GM23338 (cell line): ENCODE data around the gene ZFPL1. TPM values are rescaled to one million over a fixed set of nuclear protein-coding genes. Genes with fewer than 3 reads are reported as not detected.
A peak's percentile ranks its signal among the peaks of the same experiment; 100 is the strongest.

ENCODE experiments used
- ATAC-seq: fragments of 200-7000 bp; cut with Tn5 transposase; 3 replicates; pipeline ENCODE4 v1.9.1; 2020
- DNase-seq: peaks from one replicate; pipeline ENCODE4 v3.0.0-alpha.2; 2015; ENCODE audit warnings: low spot score
- H2AFZ ChIP-seq: fragments of 200-600 bp; sonication (generic); 2 replicates; pipeline ENCODE4 v1.8.0; 2016; ENCODE audit warnings: antibody characterized with exemption, mild to moderate bottlenecking, moderate library complexity
- H3F3A ChIP-seq: fragments of 200-600 bp; sonication (generic); replicated peaks from 2 replicates; pipeline ENCODE4 v1.8.0; 2017; ENCODE audit warnings: antibody characterized with exemption, mixed run types, low read depth
- H3K27ac ChIP-seq: fragments of 200-600 bp; sonication (generic); 2 replicates; pipeline ENCODE4 v1.6.1; 2016; ENCODE audit warnings: low read depth
- H3K27me3 ChIP-seq: fragments of 200-600 bp; sonication (generic); 2 replicates; pipeline ENCODE4 v1.8.0; 2016; ENCODE audit warnings: mild to moderate bottlenecking, mixed run types, moderate library complexity; ENCODE audit not compliant: insufficient read depth
- H3K36me3 ChIP-seq: fragments of 200-600 bp; sonication (generic); 2 replicates; pipeline ENCODE4 v1.8.0; 2016; ENCODE audit warnings: mild to moderate bottlenecking; ENCODE audit not compliant: insufficient read depth
- H3K4me1 ChIP-seq: fragments of 200-600 bp; sonication (generic); 2 replicates; pipeline ENCODE4 v1.8.0; 2016; ENCODE audit warnings: mild to moderate bottlenecking, moderate library complexity; ENCODE audit not compliant: insufficient read depth
- H3K4me2 ChIP-seq: fragments of 200-600 bp; sonication (generic); 2 replicates; pipeline ENCODE4 v1.7.1; 2017; ENCODE audit warnings: mixed run types
- H3K4me3 ChIP-seq: fragments of 200-600 bp; sonication (generic); 2 replicates; pipeline ENCODE4 v1.6.1; 2016; ENCODE audit warnings: mixed run types
- H3K79me2 ChIP-seq: fragments of 200-600 bp; sonication (generic); replicated peaks from 2 replicates; pipeline ENCODE4 v1.8.0; 2017; ENCODE audit warnings: mild to moderate bottlenecking; ENCODE audit not compliant: insufficient read depth
- H3K9me2 ChIP-seq: fragments of 200-600 bp; sonication (generic); 2 replicates; pipeline ENCODE4 v1.8.0; 2017; ENCODE audit not compliant: insufficient read depth
- H4K20me1 ChIP-seq: fragments of 200-600 bp; sonication (generic); replicated peaks from 2 replicates; pipeline ENCODE4 v1.8.0; 2017; ENCODE audit warnings: mild to moderate bottlenecking; ENCODE audit not compliant: insufficient read depth
- H3K27ac Mint-ChIP-seq: 2 replicates; pipeline ENCODE4 v1.8.0; 2020; ENCODE audit warnings: inconsistent platforms, mild to moderate bottlenecking, moderate library complexity, mixed read lengths
- H3K27me3 Mint-ChIP-seq: 3 replicates; pipeline ENCODE4 v1.8.0; 2022; ENCODE audit warnings: low read depth, mild to moderate bottlenecking, moderate library complexity, mixed read lengths, inconsistent platforms; ENCODE audit not compliant: insufficient read depth, poor library complexity
- H3K36me3 Mint-ChIP-seq: 3 replicates; pipeline ENCODE4 v1.8.0; 2021; ENCODE audit warnings: low read depth, mild to moderate bottlenecking, inconsistent platforms, moderate library complexity, mixed read lengths
- H3K4me1 Mint-ChIP-seq: 3 replicates; pipeline ENCODE4 v1.8.0; 2020; ENCODE audit warnings: mild to moderate bottlenecking, inconsistent platforms, mixed read lengths
- H3K4me3 Mint-ChIP-seq: 3 replicates; pipeline ENCODE4 v1.8.0; 2021; ENCODE audit warnings: moderate library complexity, mild to moderate bottlenecking, inconsistent platforms, mixed read lengths
- H3K9me3 Mint-ChIP-seq: 3 replicates; pipeline ENCODE4 v1.8.0; 2020; ENCODE audit warnings: moderate library complexity, mild to moderate bottlenecking, inconsistent platforms, mixed read lengths
- ETS1 ChIP-seq: IDR thresholded peaks from 2 replicates; pipeline ENCODE4 v1.6.1; 2016; ENCODE audit warnings: antibody characterized with exemption
- EZH2 ChIP-seq: fragments of 200-600 bp; sonication (generic); IDR thresholded peaks from one replicate; pipeline ENCODE4 v1.8.0; 2017; ENCODE audit warnings: antibody characterized with exemption, mild to moderate bottlenecking, low read depth; ENCODE audit not compliant: unreplicated experiment
- JUNB ChIP-seq: IDR thresholded peaks from one replicate; pipeline ENCODE4 v1.6.1; 2016; ENCODE audit warnings: antibody characterized with exemption; ENCODE audit not compliant: unreplicated experiment
- NANOG ChIP-seq: IDR thresholded peaks from 2 replicates; pipeline ENCODE4 v1.6.1; 2016; ENCODE audit warnings: antibody characterized with exemption, borderline replicate concordance
- POLR2AphosphoS5 ChIP-seq: IDR thresholded peaks from 2 replicates; pipeline ENCODE4 v1.6.1; 2016; ENCODE audit warnings: antibody characterized with exemption, low read depth
- REST ChIP-seq: IDR thresholded peaks from one replicate; pipeline ENCODE4 v1.6.1; 2018; ENCODE audit warnings: antibody characterized with exemption; ENCODE audit not compliant: unreplicated experiment
- STAT1 ChIP-seq: IDR thresholded peaks from one replicate; pipeline ENCODE4 v1.6.1; 2016; ENCODE audit warnings: antibody characterized with exemption; ENCODE audit not compliant: unreplicated experiment
- ZNF114 ChIP-seq: fragments of 250-450 bp; sonication (Bioruptor Pico); IDR thresholded peaks from 2 replicates; pipeline ENCODE4 v1.5.0; 2020; ENCODE audit warnings: mild to moderate bottlenecking, moderate library complexity
- ZNF331 ChIP-seq: fragments of 250-450 bp; sonication (Bioruptor Pico); IDR thresholded peaks from 2 replicates; pipeline ENCODE4 v1.5.0; 2020; ENCODE audit warnings: low read depth, mild to moderate bottlenecking, moderate library complexity
- polyA plus RNA-seq: library from polyadenylated mRNA; unstranded; fragments of >200 nt; fragmentation: Nextera tagmentation; extraction: Ambion mirVana; gene quantifications from 2 replicates; pipeline ENCODE4 v1.2.1, GENCODE V29; 2016
- total RNA-seq: library from RNA; depleted of rRNA; stranded (reverse); fragments of >200 nt; shearing (Covaris generic); gene quantifications from 2 replicates; pipeline ENCODE4 v1.2.3, GENCODE V29; 2014
- TF ChIP-seq, protein P1 (sequence below): fragments of 250-450 bp; sonication (Bioruptor Pico); IDR thresholded peaks from 2 replicates; pipeline ENCODE4 v1.5.0; 2020; ENCODE audit warnings: mild to moderate bottlenecking, moderate library complexity

ZFPL1 gene
- total and polyA plus RNA-seq, 2 experiments from 2014 or later = 26.3 to 26.8 TPM

DNA sequence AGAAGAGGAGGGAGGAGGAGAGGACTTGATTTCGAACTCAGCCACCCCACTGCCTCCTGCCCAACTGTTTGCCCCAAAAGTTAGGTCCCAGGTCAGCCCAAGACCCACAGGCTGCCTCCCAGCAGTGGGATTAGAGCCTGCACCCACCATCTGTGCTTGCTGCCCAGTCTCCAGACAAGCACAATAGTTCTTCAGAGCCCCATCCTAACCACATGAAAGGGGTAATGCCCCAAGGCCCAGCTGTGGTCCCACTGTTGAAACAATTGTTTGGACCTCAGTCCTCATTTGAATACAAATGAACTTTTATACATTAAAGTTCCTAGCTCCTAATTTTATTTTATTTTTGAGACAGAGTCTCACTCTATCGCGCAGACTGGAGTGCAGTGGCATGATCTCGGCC is 6.6 kb downstream of the ZFPL1 start:
- TF ChIP-seq EZH2 (no peak), JUNB (no peak), ZNF114 (CRISPR knock-in tag) (no peak)
- Histone ChIP-seq H3K27ac (no peak overlapping the region), H3K4me1 (no peaks in the 10 kb centered on the region), H3F3A (no peaks in the 10 kb centered on the region), H2AFZ (no peak overlapping the region), H3K36me3 (no peaks in the 10 kb centered on the region), H3K9me2 (no peaks in the 10 kb centered on the region), H3K4me2 (no peak overlapping the region), H3K4me3 (no peak overlapping the region), H4K20me1 (no peaks in the 10 kb centered on the region), H3K27me3 (no peaks in the 10 kb centered on the region), H3K79me2 (no peaks in the 10 kb centered on the region)
- no peak for ATAC-seq
- H3K9me3 Mint-ChIP-seq = no peaks in the 10 kb centered on the region
- DNase-seq = no peak
- peaks cover 4% of the 10 kb centered on the region; the same call in 2 of the 3 replicates for H3K36me3 Mint-ChIP-seq
- no peak overlapping the region for H3K4me3 Mint-ChIP-seq
- H3K27ac Mint-ChIP-seq = no peak overlapping the region
- H3K4me1 Mint-ChIP-seq = no peaks in the 10 kb centered on the region
- peaks cover 4% of the 10 kb centered on the region for H3K27me3 Mint-ChIP-seq

GRCh38 chr11:65095427-65095826 is 11.4 kb downstream of the ZFPL1 start:
- H4K20me1 ChIP-seq = no peaks in the 10 kb centered on the region; the same call in 1 of the 2 replicates
- peak overlapping the region; percentile 96 for H3K4me3 ChIP-seq
- no peaks in the 10 kb centered on the region; the same call in 1 of the 2 replicates for H3K36me3 ChIP-seq
- H3K4me2 ChIP-seq = peak overlapping the region; percentile 72; the same call in 1 of the 2 replicates
- Mint-ChIP-seq H3K27me3 (peaks cover 6% of the 10 kb centered on the region), H3K9me3 (no peaks in the 10 kb centered on the region), H3K4me3 (peak overlapping the region; percentile 97), H3K4me1 (peaks cover 2% of the 10 kb centered on the region; the same call in 2 of the 3 replicates), H3K27ac (peak overlapping the region; percentile 99), H3K36me3 (peaks cover 4% of the 10 kb centered on the region; the same call in 2 of the 3 replicates)
- H3F3A ChIP-seq = 0 out of 2 replicates have a peak, but pooled peaks cover 5% of the 10 kb centered on the region
- H2AFZ ChIP-seq = peak overlapping the region; percentile 99
- no peaks in the 10 kb centered on the region for H3K9me2 ChIP-seq
- peaks cover 6% of the 10 kb centered on the region for H3K4me1 ChIP-seq
- no peaks in the 10 kb centered on the region for H3K27me3 ChIP-seq
- no peak for ATAC-seq
- no peak for DNase-seq
- H3K27ac ChIP-seq = peak overlapping the region; percentile 68; the same call in 1 of the 2 replicates
- peaks cover 27% of the 10 kb centered on the region for H3K79me2 ChIP-seq
- TF ChIP-seq NANOG (no peak), STAT1 (no peak), POLR2AphosphoS5 (no peak), ETS1 (no peak), JUNB (no peak), ZNF114 (CRISPR knock-in tag) (no peak), ZNF331 (CRISPR knock-in tag) (no peak), REST (no peak), EZH2 (no peak)
- TF ChIP-seq, protein P1, sequence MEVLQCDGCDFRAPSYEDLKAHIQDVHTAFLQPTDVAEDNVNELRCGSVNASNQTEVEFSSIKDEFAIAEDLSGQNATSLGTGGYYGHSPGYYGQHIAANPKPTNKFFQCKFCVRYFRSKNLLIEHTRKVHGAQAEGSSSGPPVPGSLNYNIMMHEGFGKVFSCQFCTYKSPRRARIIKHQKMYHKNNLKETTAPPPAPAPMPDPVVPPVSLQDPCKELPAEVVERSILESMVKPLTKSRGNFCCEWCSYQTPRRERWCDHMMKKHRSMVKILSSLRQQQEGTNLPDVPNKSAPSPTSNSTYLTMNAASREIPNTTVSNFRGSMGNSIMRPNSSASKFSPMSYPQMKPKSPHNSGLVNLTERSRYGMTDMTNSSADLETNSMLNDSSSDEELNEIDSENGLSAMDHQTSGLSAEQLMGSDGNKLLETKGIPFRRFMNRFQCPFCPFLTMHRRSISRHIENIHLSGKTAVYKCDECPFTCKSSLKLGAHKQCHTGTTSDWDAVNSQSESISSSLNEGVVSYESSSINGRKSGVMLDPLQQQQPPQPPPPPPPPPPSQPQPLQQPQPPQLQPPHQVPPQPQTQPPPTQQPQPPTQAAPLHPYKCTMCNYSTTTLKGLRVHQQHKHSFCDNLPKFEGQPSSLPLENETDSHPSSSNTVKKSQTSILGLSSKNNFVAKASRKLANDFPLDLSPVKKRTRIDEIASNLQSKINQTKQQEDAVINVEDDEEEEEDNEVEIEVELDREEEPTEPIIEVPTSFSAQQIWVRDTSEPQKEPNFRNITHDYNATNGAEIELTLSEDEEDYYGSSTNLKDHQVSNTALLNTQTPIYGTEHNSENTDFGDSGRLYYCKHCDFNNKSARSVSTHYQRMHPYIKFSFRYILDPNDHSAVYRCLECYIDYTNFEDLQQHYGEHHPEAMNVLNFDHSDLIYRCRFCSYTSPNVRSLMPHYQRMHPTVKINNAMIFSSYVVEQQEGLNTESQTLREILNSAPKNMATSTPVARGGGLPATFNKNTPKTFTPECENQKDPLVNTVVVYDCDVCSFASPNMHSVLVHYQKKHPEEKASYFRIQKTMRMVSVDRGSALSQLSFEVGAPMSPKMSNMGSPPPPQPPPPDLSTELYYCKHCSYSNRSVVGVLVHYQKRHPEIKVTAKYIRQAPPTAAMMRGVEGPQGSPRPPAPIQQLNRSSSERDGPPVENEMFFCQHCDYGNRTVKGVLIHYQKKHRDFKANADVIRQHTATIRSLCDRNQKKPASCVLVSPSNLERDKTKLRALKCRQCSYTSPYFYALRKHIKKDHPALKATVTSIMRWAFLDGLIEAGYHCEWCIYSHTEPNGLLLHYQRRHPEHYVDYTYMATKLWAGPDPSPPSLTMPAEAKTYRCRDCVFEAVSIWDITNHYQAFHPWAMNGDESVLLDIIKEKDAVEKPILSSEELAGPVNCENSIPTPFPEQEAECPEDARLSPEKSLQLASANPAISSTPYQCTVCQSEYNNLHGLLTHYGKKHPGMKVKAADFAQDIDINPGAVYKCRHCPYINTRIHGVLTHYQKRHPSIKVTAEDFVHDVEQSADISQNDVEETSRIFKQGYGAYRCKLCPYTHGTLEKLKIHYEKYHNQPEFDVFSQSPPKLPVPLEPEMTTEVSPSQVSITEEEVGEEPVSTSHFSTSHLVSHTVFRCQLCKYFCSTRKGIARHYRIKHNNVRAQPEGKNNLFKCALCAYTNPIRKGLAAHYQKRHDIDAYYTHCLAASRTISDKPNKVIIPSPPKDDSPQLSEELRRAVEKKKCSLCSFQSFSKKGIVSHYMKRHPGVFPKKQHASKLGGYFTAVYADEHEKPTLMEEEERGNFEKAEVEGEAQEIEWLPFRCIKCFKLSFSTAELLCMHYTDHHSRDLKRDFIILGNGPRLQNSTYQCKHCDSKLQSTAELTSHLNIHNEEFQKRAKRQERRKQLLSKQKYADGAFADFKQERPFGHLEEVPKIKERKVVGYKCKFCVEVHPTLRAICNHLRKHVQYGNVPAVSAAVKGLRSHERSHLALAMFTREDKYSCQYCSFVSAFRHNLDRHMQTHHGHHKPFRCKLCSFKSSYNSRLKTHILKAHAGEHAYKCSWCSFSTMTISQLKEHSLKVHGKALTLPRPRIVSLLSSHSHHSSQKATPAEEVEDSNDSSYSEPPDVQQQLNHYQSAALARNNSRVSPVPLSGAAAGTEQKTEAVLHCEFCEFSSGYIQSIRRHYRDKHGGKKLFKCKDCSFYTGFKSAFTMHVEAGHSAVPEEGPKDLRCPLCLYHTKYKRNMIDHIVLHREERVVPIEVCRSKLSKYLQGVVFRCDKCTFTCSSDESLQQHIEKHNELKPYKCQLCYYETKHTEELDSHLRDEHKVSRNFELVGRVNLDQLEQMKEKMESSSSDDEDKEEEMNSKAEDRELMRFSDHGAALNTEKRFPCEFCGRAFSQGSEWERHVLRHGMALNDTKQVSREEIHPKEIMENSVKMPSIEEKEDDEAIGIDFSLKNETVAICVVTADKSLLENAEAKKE (CRISPR knock-in tag) = no peak
